ENCODE data around the gene CDV3.
"Not testable (repeated sequence)": the region's sequence is repeated elsewhere in the genome, so short reads cannot be mapped to it uniquely, and the experiment has no call there.

The CDV3 gene

GRCh38 chr3:133573629-133574194, at the start of gene CDV3:
TSS of gene CDV3 (plus strand) at chr3:133573686. CDS start at chr3:133574045, 359 bp downstream.
- DNase-seq, result no peak

GRCh38 chr3:133523758-133524157, 49.7 kb upstream of the CDV3 start:
- not testable (repeated sequence) for DNase-seq

- no peak for DNase-seq
These were observed 48.1 kb upstream of the CDV3 start for GRCh38 chr3:133525435-133525834.

- DNase-seq, result no peak
These were observed 46.3 kb upstream of the CDV3 start for GRCh38 chr3:133527081-133527715.

- no peak for DNase-seq
These were observed 43.7 kb upstream of the CDV3 start for GRCh38 chr3:133529809-133530208.

- DNase-seq, result no peak
These were observed 41.5 kb upstream of the CDV3 start for GRCh38 chr3:133531981-133532380.

GRCh38 chr3:133532951-133533350, 40.5 kb upstream of the CDV3 start:
- DNase-seq, result no peak

- DNase-seq, result peak in 1 of 2 experiments; percentile 9
These were observed 37.3 kb upstream of the CDV3 start for GRCh38 chr3:133535971-133536881.

- DNase-seq, result not testable (repeated sequence)
These were observed 36.4 kb upstream of the CDV3 start for GRCh38 chr3:133537131-133537530.

- DNase-seq, result no peak
These were observed 35.3 kb upstream of the CDV3 start for GRCh38 chr3:133538154-133538553.

- DNase-seq, result peak in 1 of 2 experiments; percentile 46
These were observed 32.4 kb upstream of the CDV3 start for GRCh38 chr3:133540896-133541674.

GRCh38 chr3:133542871-133543270, 30.6 kb upstream of the CDV3 start:
- no peak for DNase-seq

GRCh38 chr3:133544983-133545382, 28.5 kb upstream of the CDV3 start:
- not testable (repeated sequence) for DNase-seq

- peak in 1 of 2 experiments; percentile 25 for DNase-seq
These were observed 25.9 kb upstream of the CDV3 start for GRCh38 chr3:133547432-133548041.

- DNase-seq, result no peak
These were observed 25.4 kb upstream of the CDV3 start for GRCh38 chr3:133548090-133548489.

GRCh38 chr3:133549565-133549964, 23.9 kb upstream of the CDV3 start:
- no peak for DNase-seq

- DNase-seq, result not testable (repeated sequence)
These were observed 21.9 kb upstream of the CDV3 start for GRCh38 chr3:133551589-133551988.

GRCh38 chr3:133561679-133562078, 11.8 kb upstream of the CDV3 start:
- no peak for DNase-seq

- DNase-seq, result no peak
These were observed 11.1 kb upstream of the CDV3 start for GRCh38 chr3:133562376-133562775.

- no peak for DNase-seq
These were observed 10.3 kb upstream of the CDV3 start for GRCh38 chr3:133563186-133563591.

- no peak for DNase-seq
These were observed 9.7 kb upstream of the CDV3 start for GRCh38 chr3:133563816-133564215.

- no peak for DNase-seq
These were observed 5.0 kb upstream of the CDV3 start for GRCh38 chr3:133568294-133569014.

Measured in SW 1271 (cell line).